ENCODE results near the gene GET3.

The GET3 gene

DNA sequence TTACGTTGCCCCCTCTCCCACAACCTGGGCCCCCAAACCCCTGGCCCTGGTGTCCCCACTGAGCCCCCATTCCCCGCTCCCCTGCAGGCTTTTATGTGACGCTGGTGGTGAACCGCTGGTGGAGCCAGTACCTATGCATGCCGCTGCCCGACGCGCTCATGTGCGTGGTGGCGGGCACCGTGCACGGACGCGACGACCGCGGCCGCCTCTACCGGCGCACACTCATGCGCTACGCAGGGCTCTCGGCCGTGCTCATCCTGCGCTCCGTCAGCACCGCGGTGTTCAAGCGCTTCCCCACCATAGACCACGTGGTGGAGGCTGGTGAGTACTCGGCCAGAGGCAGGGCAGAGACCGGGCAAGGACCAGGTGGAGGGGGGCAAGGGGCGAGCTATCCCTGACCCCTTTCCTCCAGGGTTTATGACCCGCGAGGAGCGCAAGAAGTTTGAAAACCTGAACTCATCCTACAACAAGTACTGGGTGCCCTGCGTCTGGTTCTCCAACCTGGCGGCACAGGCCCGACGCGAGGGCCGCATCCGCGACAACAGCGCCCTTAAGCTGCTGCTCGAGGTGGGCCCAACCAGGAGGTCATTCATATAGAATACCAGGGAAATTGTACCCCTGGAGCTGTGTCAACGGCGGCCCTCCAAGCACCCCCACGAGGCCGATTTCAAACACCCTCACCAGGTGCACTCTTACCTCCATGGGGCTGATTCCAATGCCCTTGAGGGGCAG is 17.3 kb downstream of the GET3 start:
- no peak for DNase-seq

- no peak for DNase-seq
Observed at GRCh38 chr19:12756150-12756883, 19.0 kb downstream of the GET3 start.

DNA sequence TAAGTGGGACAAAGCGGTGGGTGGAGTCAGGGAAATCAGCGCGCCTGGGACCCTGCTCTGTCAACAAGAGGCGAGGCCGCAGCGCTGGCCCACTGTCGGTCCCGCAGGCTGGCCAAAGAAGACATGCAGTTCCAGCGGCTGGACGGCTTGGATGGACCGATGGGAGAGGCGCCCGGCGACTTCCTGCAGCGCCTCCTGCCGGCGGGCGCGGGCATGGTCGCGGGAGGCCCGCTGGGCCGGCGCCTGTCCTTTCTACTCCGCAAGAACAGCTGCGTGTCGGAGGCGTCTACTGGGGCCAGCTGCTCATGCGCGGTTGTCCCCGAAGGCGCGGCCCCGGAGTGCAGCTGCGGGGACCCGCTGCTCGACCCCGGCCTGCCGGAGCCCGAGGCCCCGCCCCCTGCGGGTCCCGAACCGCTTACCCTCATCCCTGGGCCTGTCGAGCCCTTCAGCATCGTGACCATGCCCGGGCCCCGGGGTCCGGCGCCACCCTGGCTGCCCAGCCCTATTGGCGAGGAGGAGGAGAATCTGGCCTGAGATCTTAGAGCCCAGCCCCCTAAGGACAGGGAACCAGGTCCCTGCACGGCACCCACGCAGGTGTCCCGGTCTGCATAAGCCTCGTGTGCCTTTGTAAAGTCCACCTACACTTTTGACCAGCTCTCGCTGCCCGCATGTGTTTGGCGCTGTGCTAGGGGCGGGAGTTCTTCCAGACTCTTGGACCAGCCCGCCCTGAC is 20.4 kb downstream of the GET3 start:
- DNase-seq = peak; percentile 61 to 80

DNA sequence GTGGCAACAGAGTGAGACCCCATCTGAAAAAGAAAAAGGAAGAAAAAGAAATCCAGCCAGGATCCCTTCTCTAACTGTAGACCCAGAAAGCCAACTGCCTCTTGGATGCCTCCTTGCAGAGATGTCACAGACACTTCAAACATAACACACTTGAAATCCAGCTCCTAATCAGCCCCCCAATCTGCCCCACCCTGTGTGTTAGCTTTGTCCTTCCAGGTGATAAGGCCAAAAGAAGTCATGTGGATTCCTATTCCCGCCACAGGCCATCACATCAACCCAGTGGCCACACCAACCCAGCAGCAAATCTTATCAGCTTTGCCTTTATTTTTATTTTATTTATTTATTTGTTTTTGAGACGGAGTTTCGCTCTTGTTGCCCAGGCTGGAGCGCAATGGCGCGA is 22.4 kb downstream of the GET3 start:
- DNase-seq = no peak

DNA sequence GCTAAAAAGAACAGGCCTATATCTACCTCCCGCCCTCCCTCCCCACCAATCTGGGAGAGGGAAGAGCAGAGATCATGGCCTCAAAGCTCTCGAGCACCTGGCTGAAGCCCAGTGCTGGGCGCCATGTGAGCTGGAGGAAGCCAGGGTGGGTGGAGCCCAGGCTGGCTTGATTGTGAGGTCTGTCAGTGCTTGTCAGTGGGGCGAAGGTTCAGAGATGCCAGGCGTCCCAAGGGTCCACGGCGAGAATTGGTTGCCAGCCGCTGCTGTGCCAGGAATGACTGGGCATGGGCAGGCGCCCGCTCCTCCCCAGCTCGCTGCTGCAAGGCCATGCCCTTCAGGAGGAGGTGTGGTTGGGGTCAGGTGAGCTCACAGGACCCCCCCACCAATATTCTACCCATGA is 25.8 kb downstream of the GET3 start:
- no peak for DNase-seq

DNA sequence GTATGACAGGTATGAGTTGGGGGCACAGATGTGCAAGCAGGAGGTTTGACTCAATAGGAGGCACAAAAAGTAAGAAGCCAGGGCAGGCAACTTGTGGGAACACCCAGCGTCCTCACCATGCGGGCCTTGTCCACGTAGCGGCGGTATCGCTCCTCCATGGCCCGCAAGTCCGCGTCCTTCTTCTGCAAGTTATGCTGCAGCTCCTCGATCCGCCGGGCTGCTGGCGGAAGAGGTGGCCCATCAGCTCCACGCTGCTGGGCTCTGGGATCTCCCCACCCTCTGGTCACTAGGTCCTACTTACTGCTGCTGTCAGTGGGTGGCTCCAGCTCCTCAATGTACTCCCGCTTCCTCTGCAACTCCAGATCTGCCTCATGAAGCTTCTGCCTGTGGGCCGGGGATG is 27.4 kb downstream of the GET3 start:
- DNase-seq = no peak

DNA sequence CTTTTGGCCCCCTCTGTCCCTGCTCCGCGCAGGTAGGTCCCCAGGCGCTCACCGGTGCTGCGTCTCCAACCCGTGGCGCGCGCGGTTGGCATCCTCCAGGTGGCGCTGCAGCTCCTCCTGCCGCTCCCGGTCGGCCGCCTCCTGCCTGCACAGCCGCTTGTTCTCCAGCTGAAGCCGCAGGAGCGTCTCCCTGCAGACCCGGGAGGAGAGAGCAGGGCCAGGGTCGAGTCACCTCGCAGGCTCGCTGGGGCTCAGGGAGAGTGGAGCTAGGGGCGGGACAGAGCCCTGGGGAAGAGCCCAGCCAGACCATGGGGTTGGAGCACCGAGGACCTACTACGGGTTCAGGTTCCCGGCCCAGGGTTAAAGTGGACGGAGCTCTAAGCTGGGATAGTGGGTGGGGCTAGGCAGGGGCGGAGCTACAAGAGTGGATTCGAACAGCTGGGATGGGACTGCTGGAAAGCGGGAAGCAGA is 28.8 kb downstream of the GET3 start:
- peak; percentile 75 to 87 for DNase-seq

DNA sequence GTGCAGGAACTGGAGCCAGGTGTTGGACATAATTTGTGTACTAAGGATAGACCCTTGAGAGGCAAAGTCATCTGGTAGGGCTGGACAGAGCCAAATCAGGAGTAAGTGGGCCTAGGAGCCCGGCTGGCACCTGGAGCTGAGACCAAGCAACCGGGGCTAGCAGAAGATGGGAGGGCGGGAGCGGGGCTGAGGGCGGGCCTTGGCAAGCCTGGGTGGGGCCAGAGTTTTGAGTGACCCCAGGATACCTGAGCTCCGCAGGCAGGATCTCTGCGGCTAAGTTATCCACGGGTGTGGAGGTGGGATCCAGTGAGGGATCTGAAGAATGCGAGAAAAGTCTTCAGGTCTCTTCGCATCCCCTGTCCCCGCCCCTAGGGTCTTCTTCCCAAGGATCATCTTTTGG is 29.9 kb downstream of the GET3 start:
- DNase-seq = no peak

- DNase-seq = no peak
Observed at GRCh38 chr19:12767666-12768065, 30.4 kb downstream of the GET3 start.

GRCh38 chr19:12769689-12770088 is 32.4 kb downstream of the GET3 start:
- peak; percentile 91 to 95 for DNase-seq

DNA sequence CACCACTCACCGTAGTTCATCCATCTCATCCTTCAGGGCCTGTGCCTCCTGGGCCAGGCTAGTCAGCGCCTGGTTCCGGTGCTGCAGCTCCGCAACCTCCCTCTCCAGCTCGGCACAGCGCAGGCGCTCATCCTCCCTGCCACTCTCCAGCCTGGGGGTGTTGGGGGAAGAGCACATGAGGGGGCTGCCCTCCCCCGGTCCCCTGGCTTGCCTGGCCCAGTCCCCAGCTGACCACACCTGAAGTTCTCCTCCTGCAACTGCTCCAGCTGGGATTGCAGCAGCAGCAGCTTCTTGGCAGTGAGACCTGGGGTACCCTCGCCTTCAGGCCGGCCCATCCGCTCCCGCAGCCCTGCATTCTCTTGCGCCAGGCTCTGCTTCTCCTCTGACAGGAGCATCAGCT is 33.6 kb downstream of the GET3 start:
- no peak for DNase-seq

DNA sequence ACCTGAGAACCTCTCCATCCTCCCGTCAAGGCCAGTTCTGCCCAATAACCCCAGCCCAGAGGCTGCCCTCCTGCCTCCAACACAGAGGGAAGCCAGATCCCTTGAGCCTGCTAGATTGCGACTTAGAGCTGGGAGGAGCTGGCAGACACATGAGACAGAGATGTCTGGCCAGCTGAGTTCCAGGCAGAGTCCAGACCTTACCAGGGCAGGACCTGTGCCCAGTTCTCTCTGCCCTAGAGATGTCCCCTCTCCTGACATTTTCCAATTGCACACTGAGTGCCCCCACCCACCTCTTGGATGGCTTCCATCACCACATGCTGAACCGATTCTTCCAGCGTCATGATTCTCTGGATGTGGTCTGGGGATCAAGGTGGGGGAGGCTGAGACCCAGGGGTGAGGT is 35.0 kb downstream of the GET3 start:
- no peak for DNase-seq

- DNase-seq = no peak
Observed at GRCh38 chr19:12773571-12773970, 36.3 kb downstream of the GET3 start.

GRCh38 chr19:12774588-12775555 is 37.6 kb downstream of the GET3 start, which contains the start of gene HOOK2:
Gene HOOK2, minus strand, starts transcription at chr19:12775552. Its CDS starts 103 bp downstream, at chr19:12775449.
- no peak for DNase-seq

DNA sequence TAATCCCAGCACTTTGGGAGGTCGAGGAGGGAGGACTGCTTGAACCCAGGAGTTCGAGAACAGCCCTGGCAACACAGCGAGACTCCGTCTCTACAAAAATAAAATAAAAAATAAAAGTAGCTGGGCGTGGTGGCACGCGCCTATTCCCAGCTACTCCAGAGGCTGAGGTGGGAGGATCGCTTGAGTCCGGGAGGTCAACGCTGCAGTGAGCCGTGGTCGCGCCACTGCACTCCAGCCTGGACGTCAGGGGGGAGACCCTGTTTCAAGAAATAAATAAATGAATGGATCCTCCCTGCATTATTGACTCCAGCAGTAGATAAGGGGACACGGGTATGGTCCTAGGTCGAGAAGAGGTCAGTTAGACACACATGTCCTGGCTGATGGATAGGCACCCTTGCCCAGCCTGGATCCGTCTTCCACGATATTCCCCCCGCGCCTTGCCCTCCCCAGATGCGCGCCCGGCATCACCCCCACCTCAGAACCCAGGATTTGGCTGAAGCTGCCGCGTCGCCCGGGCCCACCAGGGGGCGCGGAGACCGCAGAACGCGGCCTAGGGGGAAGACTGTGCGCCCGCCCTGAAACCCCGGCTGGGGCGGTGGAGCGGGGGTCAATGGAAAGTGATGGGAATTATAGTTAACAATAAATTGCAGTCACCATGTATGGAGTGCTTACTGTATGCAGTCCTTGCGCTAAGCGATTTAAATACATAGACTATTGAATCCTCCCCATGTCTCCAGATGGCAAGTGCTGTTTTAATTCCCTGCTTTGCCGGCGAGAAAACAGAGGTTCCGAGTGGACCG is 40.1 kb downstream of the GET3 start:
- DNase-seq = peak; percentile 59 to 71

- peak; percentile 79 to 83 for DNase-seq
Observed at GRCh38 chr19:12778017-12778904, 41.0 kb downstream of the GET3 start.

DNA sequence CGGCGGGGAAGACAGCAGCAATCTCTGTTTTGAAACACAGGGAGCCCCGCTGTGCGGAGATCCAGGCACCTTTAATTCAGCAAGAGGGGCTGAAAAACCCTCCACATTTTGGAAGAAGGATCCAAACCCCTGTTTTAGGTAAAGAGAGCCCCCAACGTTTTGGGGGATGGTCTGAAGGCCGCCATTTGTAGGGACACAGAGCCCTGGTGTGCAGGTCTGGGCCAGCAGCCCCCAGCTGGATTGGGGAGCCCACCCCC is 41.5 kb downstream of the GET3 start:
- no peak for DNase-seq

- DNase-seq = peak in 1 of 2 experiments; percentile 49
Observed at GRCh38 chr19:12779162-12779993, 42.1 kb downstream of the GET3 start.

GRCh38 chr19:12782174-12782423 is 44.8 kb downstream of the GET3 start:
- DNase-seq = peak in 1 of 2 experiments; percentile 10

All from SHP77 (cell line).